HepG2 (cell line): ENCODE data around the gene TPSB2. TPM values are rescaled to one million over a fixed set of nuclear protein-coding genes. Genes with fewer than 3 reads are reported as not detected.

ENCODE experiments used
- ATAC-seq: fragments of 200-7000 bp; cut with Tn5 transposase; 3 replicates; pipeline ENCODE4 v1.9.1; 2020; ENCODE audit warnings: mild to moderate bottlenecking, moderate library complexity
- BruUV-seq: library from RNA; stranded (reverse); fragments of 400-500 nt; replicated peaks from 2 replicates; lab custom pipeline; 2021; lab: Mats Ljungman, UMichigan
- CTCF ChIA-PET: fragments of 300-600 bp; formaldehyde crosslinking; extraction: SDS; loops from one replicate; lab custom pipeline; 2021; ENCODE audit warnings: low total read pairs, inconsistent platforms, low intra/inter-chr PET ratio; lab: Yijun Ruan, JAX
- POLR2A ChIA-PET: fragments of 350-600 bp; sonication (Branson Sonifier 250); formaldehyde crosslinking; loops from one replicate; lab custom pipeline; 2020; ENCODE audit warnings: antibody characterized with exemption, inconsistent platforms; lab: Yijun Ruan, JAX
- DNase-seq: peaks from one replicate; pipeline ENCODE4 v3.0.0-alpha.2; 2015; ENCODE audit warnings: low spot score
- FAIRE-seq: peaks from 3 replicates; lab custom pipeline; 2011; peaks lifted over from hg19 to GRCh38; lab: Jason Lieb, UNC
- H2AFZ ChIP-seq: one replicate; pipeline ENCODE4 v1.6.1; 2011; ENCODE audit warnings: low read length, inconsistent platforms
- H3K27ac ChIP-seq: fragments of 300-600 bp; 3 replicates; pipeline ENCODE4 v1.8.0; 2011; ENCODE audit warnings: mixed run types, mild to moderate bottlenecking, mixed read lengths, low read length, inconsistent platforms; ENCODE audit not compliant: insufficient read depth; ENCODE audit errors: extremely low read length
- H3K27me3 ChIP-seq, 2 experiments: fragments of 200-600 bp in 1 of 2; 2 replicates in 1 of 2; 3 replicates in 1 of 2; pipeline versions ENCODE4 v1.6.0 to v1.8.0; 2011; ENCODE audit warnings: low read length in 2 of 2, mild to moderate bottlenecking in 2 of 2, moderate library complexity in 2 of 2, inconsistent platforms in 1 of 2; ENCODE audit not compliant: insufficient read depth in 2 of 2, control insufficient read depth in 1 of 2
- H3K36me3 ChIP-seq, 2 experiments: fragments of 200-600 bp in 1 of 2; replicated peaks in 1 of 2; 2 replicates in 1 of 2; 3 replicates in 1 of 2; pipeline versions ENCODE4 v1.5.1 to v1.8.0; 2011; ENCODE audit warnings: low read length in 2 of 2, inconsistent platforms in 1 of 2; ENCODE audit not compliant: insufficient read depth in 2 of 2, control insufficient read depth in 1 of 2
- H3K4me1 ChIP-seq: 2 replicates; pipeline ENCODE4 v1.5.1; 2012; ENCODE audit warnings: low read length, inconsistent platforms; ENCODE audit not compliant: insufficient read depth
- H3K4me2 ChIP-seq: 2 replicates; pipeline ENCODE4 v1.6.0; 2011; ENCODE audit warnings: low read depth, low read length, inconsistent platforms
- H3K4me3 ChIP-seq, 3 experiments: fragments of 200-600 bp in 1 of 3; sonication (generic), shearing (Covaris generic) in 1 of 3; replicated peaks in 1 of 3; 2 replicates each; pipeline ENCODE4 v1.5.1; 2011 to 2016; ENCODE audit warnings: low read length in 3 of 3, inconsistent platforms in 2 of 3, low read depth in 2 of 3, mild to moderate bottlenecking in 2 of 3, control low read depth in 1 of 3, mixed read lengths in 1 of 3; ENCODE audit not compliant: insufficient read depth in 1 of 3
- H3K79me2 ChIP-seq: one replicate; pipeline ENCODE4 v1.6.1; 2011; ENCODE audit warnings: low read length, inconsistent platforms; ENCODE audit not compliant: insufficient read depth
- H3K9ac ChIP-seq: 2 replicates; pipeline ENCODE4 v1.6.0; 2011; ENCODE audit warnings: mild to moderate bottlenecking, low read depth, low read length, inconsistent platforms; ENCODE audit not compliant: insufficient read depth
- H3K9me3 ChIP-seq: 2 replicates; pipeline ENCODE4 v1.5.1; 2012; ENCODE audit warnings: mild to moderate bottlenecking, low read length
- H4K20me1 ChIP-seq: 2 replicates; pipeline ENCODE4 v1.6.0; 2011; ENCODE audit warnings: inconsistent platforms, mild to moderate bottlenecking, low read length, moderate library complexity; ENCODE audit not compliant: insufficient read depth
- FLYWCH1 ChIP-seq: sonication (generic); formaldehyde crosslinking; IDR thresholded peaks from 2 replicates; pipeline ENCODE4 v1.8.1; 2023; ENCODE audit warnings: mild to moderate bottlenecking, missing genetic modification reagents
- NBN ChIP-seq: fragments of 450-650 bp; conservative IDR thresholded peaks from 2 replicates; pipeline ENCODE4 v1.6.1; 2017
- SNAPC4 ChIP-seq: sonication (generic); formaldehyde crosslinking; IDR thresholded peaks from 2 replicates; pipeline ENCODE4 v1.4.0; 2020; ENCODE audit warnings: mild to moderate bottlenecking, missing genetic modification reagents
- TIGD3 ChIP-seq: sonication (generic); formaldehyde crosslinking; IDR thresholded peaks from 2 replicates; pipeline ENCODE4 v1.5.1; 2020; ENCODE audit warnings: mild to moderate bottlenecking, missing genetic modification reagents, borderline replicate concordance
- TRIM22 ChIP-seq: fragments of 450-650 bp; IDR thresholded peaks from 2 replicates; pipeline ENCODE4 v1.6.1; 2017
- ZBTB46 ChIP-seq: sonication (generic); formaldehyde crosslinking; IDR thresholded peaks from 2 replicates; pipeline ENCODE4 v1.4.0; 2020; ENCODE audit warnings: mild to moderate bottlenecking, missing genetic modification reagents, borderline replicate concordance
- ZGPAT ChIP-seq: IDR thresholded peaks from 2 replicates; pipeline ENCODE4 v1.6.1; 2016; ENCODE audit warnings: mild to moderate bottlenecking
- ZNF362 ChIP-seq: sonication (generic); formaldehyde crosslinking; IDR thresholded peaks from 2 replicates; pipeline ENCODE4 v1.4.0; 2020; ENCODE audit warnings: missing genetic modification reagents, mild to moderate bottlenecking, borderline replicate concordance
- ZSCAN9 ChIP-seq: IDR thresholded peaks from 2 replicates; pipeline ENCODE4 v1.6.1; 2016; ENCODE audit warnings: borderline replicate concordance
- WGBS: methylation state at CpG from one replicate; pipeline ENCODE4 v1.1.6; 2017; ENCODE audit warnings: low lambda C conversion rate; 5-methylcytosine and 5-hydroxymethylcytosine counted together
- in situ Hi-C: cut with HindIII; loops from 2 replicates; pipeline ENCODE4 v1.10.0; 2017; ENCODE audit warnings: low pct_unique_long_range_greater_than_20kb; ENCODE audit not compliant: extremely low pct_ligation_motif_present
- intact Hi-C: fragments of 100-400 bp; cut with micrococcal nuclease; formaldehyde crosslinking; loops from one replicate; pipeline ENCODE4 v1.10.0; 2022; ENCODE audit not compliant: unreplicated experiment
- polyA plus RNA-seq, 8 experiments: library from polyadenylated mRNA; depleted of rRNA in 3 of 8; stranded (reverse) in 7 of 8; unstranded in 1 of 8; fragments of >200 nt; fragmentation: Illumina TruSeq in 4 of 8; extraction: Trizol in 4 of 8; gene quantifications; 2 replicates each; pipeline versions ENCODE4 v1.2.1 to v1.2.3, GENCODE V29; 2011 to 2016; ENCODE audit warnings: low read depth in 4 of 8, missing spikeins in 1 of 8, mixed read lengths in 1 of 8; ENCODE audit not compliant: insufficient read depth in 1 of 8
- total RNA-seq, 5 experiments: library from RNA; depleted of rRNA; stranded (reverse); fragments of >200 nt; fragmentation: Illumina TruSeq; extraction: Trizol; gene quantifications; 2 replicates each; pipeline ENCODE4 v1.2.3, GENCODE V29; 2016; ENCODE audit warnings: low read depth in 1 of 5

The TPSB2 gene
- total and polyA plus RNA-seq, 2 of the 13 experiments (the other 11 are each of a cell fraction or from before 2014, with no cell fraction given) = not detected

- TF ChIP-seq SNAPC4 (CRISPR knock-in tag) = no peak
- no peak for TF ChIP-seq FLYWCH1
These were observed 32.9 kb upstream of the TPSB2 start (continued) for GRCh38 chr16:1262846-1263221.

- no TSS peak for BruUV-seq
- ChIA-PET CTCF (no interaction called here), POLR2A (no interaction called here)
- in situ Hi-C loops (no loop called here), intact Hi-C loops (no loop called here)
- Histone ChIP-seq H3K79me2 (no peaks in the 10 kb centered on the region), H3K9ac (no peak overlapping the region), H3K4me2 (no peak overlapping the region), H3K9me3 (no peaks in the 10 kb centered on the region), H3K27me3 (peaks cover 18 to 72% of the 10 kb centered on the region in 2 experiments), H3K36me3 (no peaks in the 10 kb centered on the region), H3K27ac (no peak overlapping the region), H2AFZ (no peak overlapping the region), H4K20me1 (no peaks in the 10 kb centered on the region), H3K4me3 (no peak overlapping the region), H3K4me1 (no peaks in the 10 kb centered on the region)
- FAIRE-seq (no peak), ATAC-seq (no peak), DNase-seq (no peak)
- WGBS = 39% methylated on average over 8 of the region's 32 CpGs
- TF ChIP-seq ZGPAT (CRISPR knock-in tag) (no peak), TRIM22 (no peak), ZNF362 (no peak), NBN (no peak), ZSCAN9 (CRISPR knock-in tag) (no peak), ZBTB46 (CRISPR knock-in tag) (no peak), TIGD3 (CRISPR knock-in tag) (no peak)
These were observed 32.3 kb upstream of the TPSB2 start for GRCh38 chr16:1262210-1262845.
